Hematopoietic multipotent progenitor cell treated with erythropoietin and hydrocortisone succinate and interleukin-3 and kit ligand, for 15 days (in vitro differentiated cells): ENCODE data around the gene SNX1.
"Not testable (repeated sequence)": the region's sequence is repeated elsewhere in the genome, so short reads cannot be mapped to it uniquely, and the experiment has no call there.

Experiments
- DNase-seq: peaks from one replicate; pipeline ENCODE4 v3.0.0-alpha.2; 2015; ENCODE audit warnings: low spot score

The SNX1 gene

GRCh38 chr15:64112904-64113303, 17.1 kb downstream of the SNX1 start:
- no peak for DNase-seq

GRCh38 chr15:64117759-64118487, 22.1 kb downstream of the SNX1 start:
- DNase-seq = no peak

GRCh38 chr15:64120322-64120721, 24.5 kb downstream of the SNX1 start:
- DNase-seq = not testable (repeated sequence)

GRCh38 chr15:64121614-64122013, 25.8 kb downstream of the SNX1 start:
- DNase-seq = no peak

- no peak for DNase-seq
These were observed 26.7 kb downstream of the SNX1 start for GRCh38 chr15:64122444-64122843.

- no peak for DNase-seq
These were observed 27.2 kb downstream of the SNX1 start for GRCh38 chr15:64122936-64123351.

- DNase-seq = no peak
These were observed 30.2 kb downstream of the SNX1 start for GRCh38 chr15:64125978-64126377.

GRCh38 chr15:64127521-64128270, 31.9 kb downstream of the SNX1 start:
- DNase-seq = no peak

GRCh38 chr15:64130159-64130558, 34.4 kb downstream of the SNX1 start:
- DNase-seq = no peak

- no peak for DNase-seq
These were observed 35.8 kb downstream of the SNX1 start for GRCh38 chr15:64131547-64131946.

- no peak for DNase-seq
These were observed 36.4 kb downstream of the SNX1 start for GRCh38 chr15:64132217-64132616.

GRCh38 chr15:64133623-64134344, 38.0 kb downstream of the SNX1 start:
- DNase-seq = no peak

GRCh38 chr15:64134345-64134829, 38.6 kb downstream of the SNX1 start:
- DNase-seq = peak; percentile 92

GRCh38 chr15:64136347-64136746, 40.6 kb downstream of the SNX1 start:
- peak; percentile 52 for DNase-seq

- DNase-seq = peak; percentile 48
These were observed 41.5 kb downstream of the SNX1 start for GRCh38 chr15:64137226-64137833.

- DNase-seq = peak; percentile 76
These were observed 42.7 kb downstream of the SNX1 start for GRCh38 chr15:64138331-64138941.

- DNase-seq = no peak
These were observed 46.2 kb downstream of the SNX1 start for GRCh38 chr15:64141798-64142512.

- no peak for DNase-seq
These were observed 47.5 kb downstream of the SNX1 start for GRCh38 chr15:64143276-64143675.

- no peak for DNase-seq
These were observed 48.4 kb downstream of the SNX1 start for GRCh38 chr15:64144192-64144564.

GRCh38 chr15:64144565-64145281, 48.9 kb downstream of the SNX1 start:
- peak; percentile 47 for DNase-seq
